Ovary (tissue), 3 donors: ENCODE results near the gene YWHAG.
"Not testable (repeated sequence)": the region's sequence is repeated elsewhere in the genome, so short reads cannot be mapped to it uniquely, and the experiment has no call there.

Experiments
- EP300 ChIP-seq: sonication (generic); formaldehyde crosslinking; IDR thresholded peaks from one replicate; pipeline ENCODE4 v1.6.1; 2017; ENCODE audit warnings: antibody characterized with exemption
- POLR2A ChIP-seq: fragments of 450-650 bp; IDR thresholded peaks from one replicate; pipeline ENCODE4 v1.6.1; 2017; ENCODE audit warnings: antibody characterized with exemption, mild to moderate bottlenecking, moderate library complexity
- TF ChIP-seq, protein P1 (sequence below), 3 donors: fragments of 450-650 bp in 2 of 3; fragments of 200-600 bp in 1 of 3; IDR thresholded peaks; one replicate each; pipeline versions ENCODE4 v1.5.1 to v1.8.0; 2016 to 2022; ENCODE audit warnings: antibody characterized with exemption in 3 of 3, mild to moderate bottlenecking in 1 of 3
- donor health status: DM: no; HTN: no; CAD: no.

DNA sequence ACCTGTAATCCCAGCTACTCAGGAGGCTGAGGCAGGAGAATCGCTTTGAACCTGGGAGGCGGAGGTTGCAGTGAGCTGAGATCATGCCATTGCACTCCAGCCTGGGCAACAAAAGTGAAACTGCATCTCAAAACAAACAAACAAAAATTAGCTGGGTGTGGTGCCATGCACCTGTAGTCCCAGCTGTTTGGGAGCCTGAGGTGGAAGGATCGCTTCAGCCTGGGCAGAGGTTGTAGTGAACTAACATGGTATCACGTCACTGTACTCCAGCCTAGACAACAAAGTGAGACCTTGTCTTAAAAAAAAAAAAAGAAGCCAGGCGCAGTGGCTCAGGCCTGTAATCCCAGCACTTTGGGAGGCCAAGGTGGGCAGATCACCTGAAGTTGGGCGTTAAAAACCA, 29.0 kb upstream of the YWHAG start:
- not testable (repeated sequence) for TF ChIP-seq POLR2A, EP300
- TF ChIP-seq, protein P1, sequence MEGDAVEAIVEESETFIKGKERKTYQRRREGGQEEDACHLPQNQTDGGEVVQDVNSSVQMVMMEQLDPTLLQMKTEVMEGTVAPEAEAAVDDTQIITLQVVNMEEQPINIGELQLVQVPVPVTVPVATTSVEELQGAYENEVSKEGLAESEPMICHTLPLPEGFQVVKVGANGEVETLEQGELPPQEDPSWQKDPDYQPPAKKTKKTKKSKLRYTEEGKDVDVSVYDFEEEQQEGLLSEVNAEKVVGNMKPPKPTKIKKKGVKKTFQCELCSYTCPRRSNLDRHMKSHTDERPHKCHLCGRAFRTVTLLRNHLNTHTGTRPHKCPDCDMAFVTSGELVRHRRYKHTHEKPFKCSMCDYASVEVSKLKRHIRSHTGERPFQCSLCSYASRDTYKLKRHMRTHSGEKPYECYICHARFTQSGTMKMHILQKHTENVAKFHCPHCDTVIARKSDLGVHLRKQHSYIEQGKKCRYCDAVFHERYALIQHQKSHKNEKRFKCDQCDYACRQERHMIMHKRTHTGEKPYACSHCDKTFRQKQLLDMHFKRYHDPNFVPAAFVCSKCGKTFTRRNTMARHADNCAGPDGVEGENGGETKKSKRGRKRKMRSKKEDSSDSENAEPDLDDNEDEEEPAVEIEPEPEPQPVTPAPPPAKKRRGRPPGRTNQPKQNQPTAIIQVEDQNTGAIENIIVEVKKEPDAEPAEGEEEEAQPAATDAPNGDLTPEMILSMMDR (IDR thresholded peaks at IDR 0.05): not testable (repeated sequence)
